A549 treated with GW870086 at 1 μM for 4 hours (cell line): ENCODE measurements around the gene GXYLT2. TPM values are rescaled to one million over a fixed set of nuclear protein-coding genes. Genes with fewer than 3 reads are reported as not detected.

Experiments used
- total RNA-seq: library from RNA; stranded (reverse); fragments of 200-300 nt; extraction: Qiagen RNA extraction; gene quantifications from 5 replicates; pipeline ENCODE4 v1.2.3, GENCODE V29; 2022; ENCODE audit warnings: low read depth

Gene GXYLT2, protein sequence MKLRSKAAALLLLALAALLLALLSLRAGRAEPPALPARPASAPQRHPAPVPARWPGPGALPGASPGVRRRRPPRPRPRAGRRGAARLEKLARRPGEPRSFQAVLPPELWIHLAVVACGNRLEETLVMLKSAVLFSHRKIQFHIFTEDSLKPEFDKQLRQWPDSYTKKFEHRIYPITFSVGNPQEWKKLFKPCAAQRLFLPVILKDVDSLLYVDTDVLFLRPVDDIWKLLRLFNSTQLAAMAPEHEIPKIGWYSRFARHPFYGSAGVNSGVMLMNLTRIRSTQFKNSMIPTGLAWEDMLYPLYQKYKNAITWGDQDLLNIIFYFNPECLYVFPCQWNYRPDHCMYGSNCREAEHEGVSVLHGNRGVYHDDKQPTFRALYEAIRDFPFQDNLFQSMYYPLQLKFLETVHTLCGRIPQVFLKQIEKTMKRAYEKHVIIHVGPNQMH
- total RNA-seq = 0.82 to 2.1 TPM (median 1.4 TPM) in 5 replicates

DNA sequence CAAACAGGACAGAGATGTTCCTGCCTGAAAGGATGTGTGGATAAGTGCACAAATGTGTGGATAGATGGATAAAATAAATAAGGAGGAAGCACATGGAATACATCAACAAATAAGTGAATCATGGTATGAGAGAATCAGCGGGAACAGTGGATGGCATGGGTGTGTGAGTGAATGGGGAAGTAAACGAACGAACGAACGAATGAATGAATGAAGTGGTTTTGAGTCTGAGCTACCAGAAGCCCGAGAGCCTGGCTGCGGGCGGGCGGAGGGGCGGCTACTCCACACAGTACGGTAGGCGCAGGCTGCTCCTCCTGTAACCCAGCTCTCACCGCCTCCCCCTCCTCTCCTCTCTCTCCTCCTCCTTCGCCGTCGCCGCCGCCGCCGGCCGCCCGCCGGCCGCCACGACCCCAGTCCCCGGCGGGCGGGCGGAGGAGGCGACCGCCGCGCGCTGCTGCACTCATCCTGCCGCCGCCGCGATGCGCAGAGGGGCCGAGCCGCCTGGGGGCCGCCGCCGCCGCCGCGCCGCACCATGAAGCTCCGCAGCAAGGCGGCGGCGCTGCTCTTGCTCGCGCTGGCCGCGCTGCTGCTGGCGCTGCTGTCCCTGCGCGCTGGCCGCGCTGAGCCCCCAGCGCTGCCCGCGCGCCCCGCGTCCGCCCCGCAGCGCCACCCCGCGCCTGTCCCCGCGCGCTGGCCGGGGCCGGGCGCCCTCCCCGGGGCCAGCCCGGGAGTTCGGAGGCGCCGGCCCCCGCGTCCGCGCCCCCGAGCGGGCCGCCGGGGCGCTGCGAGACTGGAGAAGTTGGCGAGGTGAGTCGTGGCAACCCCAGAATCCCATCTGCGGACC lies at the start of gene GXYLT2:
Gene GXYLT2, plus strand, starts transcription at position 342 of the 841 bp plus-strand sequence. Its CDS starts 188 bp downstream, at position 530.

DNA sequence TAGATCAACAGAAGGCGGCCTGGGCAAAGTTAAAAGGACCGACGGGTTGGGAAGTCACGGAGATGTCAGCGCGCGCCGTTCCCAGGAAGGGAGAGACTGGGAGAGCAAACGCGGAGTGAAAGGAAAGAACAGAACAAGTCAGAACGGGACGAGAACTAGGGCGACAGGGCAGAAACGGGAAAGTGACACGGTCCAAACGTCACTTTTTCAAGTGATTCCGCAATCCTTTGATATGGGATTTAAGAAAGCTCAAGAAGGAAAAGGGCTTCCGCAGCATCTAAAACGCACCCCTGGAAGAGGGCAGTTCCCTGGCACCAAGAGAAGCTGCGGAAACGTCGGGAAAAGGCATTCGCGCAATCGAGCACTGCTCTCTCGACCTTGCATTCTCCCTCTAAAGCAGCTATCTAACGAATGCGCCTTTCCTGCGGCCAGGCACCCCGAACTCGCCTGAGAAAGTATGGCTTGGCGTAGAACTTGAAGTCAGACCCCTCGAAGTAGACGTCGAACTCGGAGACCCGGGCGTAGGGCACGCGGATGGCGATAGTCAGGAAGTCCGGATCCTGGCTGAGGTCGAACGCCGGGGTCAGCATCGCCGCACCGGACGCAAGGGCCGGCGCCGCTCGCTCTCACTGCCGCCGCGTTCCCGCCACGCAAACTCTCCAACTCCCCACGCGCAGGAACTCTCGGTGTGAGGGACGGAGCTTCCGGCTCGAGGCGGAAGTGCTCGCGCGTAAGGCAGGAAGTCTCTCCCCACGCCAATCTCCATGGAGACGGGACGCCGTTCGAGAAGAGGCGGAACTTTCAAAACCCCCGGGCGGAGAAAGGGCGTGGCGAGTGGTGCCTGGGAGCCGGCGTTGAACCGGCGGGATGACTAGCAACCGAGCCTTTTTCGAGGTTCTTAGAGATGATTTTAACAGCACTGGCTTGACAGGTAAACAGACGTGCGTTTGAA lies 39.8 kb upstream of the GXYLT2 start, which contains the start of gene SHQ1:
Gene SHQ1, minus strand, starts transcription at position 695 of the 952 bp plus-strand sequence. Its CDS starts 105 bp downstream, at position 590.

DNA sequence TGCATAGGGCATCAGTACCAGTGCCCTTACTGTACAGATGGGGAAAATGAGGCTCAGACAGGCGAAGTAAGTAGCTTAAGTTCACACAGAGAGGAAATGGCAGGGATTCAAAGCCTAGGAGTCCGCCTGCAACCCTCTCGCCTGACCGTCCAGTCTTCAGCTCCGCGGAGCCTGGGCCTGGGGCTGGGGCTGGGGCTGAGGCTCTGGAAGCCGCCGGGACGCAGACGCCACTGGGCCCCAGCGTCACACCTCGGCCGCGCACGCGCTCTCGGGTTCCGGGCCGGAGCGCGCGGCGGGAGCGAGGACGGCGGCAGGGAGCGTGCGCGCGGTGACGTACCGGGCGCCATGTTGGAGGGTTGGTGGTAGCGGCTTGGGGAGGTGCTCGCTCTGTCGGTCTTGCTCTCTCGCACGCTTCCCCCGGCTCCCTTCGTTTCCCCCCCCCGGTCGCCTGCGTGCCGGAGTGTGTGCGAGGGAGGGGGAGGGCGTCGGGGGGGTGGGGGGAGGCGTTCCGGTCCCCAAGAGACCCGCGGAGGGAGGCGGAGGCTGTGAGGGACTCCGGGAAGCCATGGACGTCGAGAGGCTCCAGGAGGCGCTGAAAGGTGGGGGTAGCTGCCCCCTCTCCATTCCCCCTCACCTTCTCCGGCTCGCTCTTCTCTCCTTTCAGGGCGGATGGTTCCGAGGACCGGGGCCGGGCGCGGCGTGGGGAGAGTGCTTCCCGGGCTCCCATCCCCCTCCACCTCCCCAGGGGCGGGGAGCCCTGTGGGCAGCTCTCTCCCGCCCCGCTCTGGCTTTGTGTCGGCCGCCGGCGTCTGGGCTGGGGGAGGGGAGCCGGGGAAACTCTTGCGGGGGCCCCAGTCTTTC lies 108.9 kb downstream of the GXYLT2 start, which contains the start of gene PPP4R2:
Gene PPP4R2, plus strand, starts transcription at position 339 of the 861 bp plus-strand sequence. Its CDS starts 227 bp downstream, at position 566.

Other genes starting within 250 kb of the GXYLT2 start
- gene SHQ1, start 39.6 kb upstream of the GXYLT2 start, total RNA-seq = 17.1 to 19.1 TPM (median 17.6 TPM) in 5 replicates
- 30.6 to 38.8 TPM (median 35.3 TPM) in 5 replicates for gene PPP4R2, start 108.8 kb downstream of the GXYLT2 start, total RNA-seq
- 0.49 to 0.70 TPM (median 0.56 TPM) in 4 of 5 replicates, not detected in the other for gene EBLN2, start 173.6 kb downstream of the GXYLT2 start, total RNA-seq